Measurements from ENCODE around the gene CDHR3. TPM values are rescaled to one million over a fixed set of nuclear protein-coding genes. Genes with fewer than 3 reads are reported as not detected.

The CDHR3 gene
- total and polyA plus RNA-seq, 4 donors = 1.0 to 10.5 (median 1.8) TPM

- H3K9me3 ChIP-seq (ENCODE audit: control insufficient read depth in 4 of 4, low read length in 3 of 4) = no peaks in the 10 kb centered on the region
- no peak overlapping the region for H3K27ac ChIP-seq (ENCODE audit: low read depth in 1 of 2, low read length in 2 of 2)
- peak; percentile 63 for DNase-seq (ENCODE audit: low spot score)
- no peaks in the 10 kb centered on the region for H3K36me3 ChIP-seq (ENCODE audit: control insufficient read depth in 4 of 4, insufficient read depth in 3 of 4, low read depth in 1 of 4, low read length in 3 of 4)
- no peak overlapping the region for H3K9ac ChIP-seq (ENCODE audit: low read depth in 1 of 2, low read length in 2 of 2)
- no peak overlapping the region for H3K4me3 ChIP-seq (ENCODE audit: low read depth in 1 of 3, low read length in 3 of 3)
- peaks cover 0 to 2% (median 0%) of the 10 kb centered on the region in 4 donors for H3K4me1 ChIP-seq (ENCODE audit: control insufficient read depth in 4 of 4, insufficient read depth in 4 of 4, low read length in 3 of 4)
- 39% methylated on average over 9 of the region's 9 CpGs for WGBS
- TF ChIP-seq CTCF (IDR thresholded peaks at IDR 0.05; ENCODE audit: low read depth, low read length, missing input control) (peak; percentile 93), HNF4A (conservative IDR thresholded peaks at IDR 0.05) (peak in 1 of 2 donors; percentile 10), FOXA1 (IDR thresholded peaks at IDR 0.05) (no peak), RAD21 (IDR thresholded peaks at IDR 0.05) (peak; percentile 99 to 100)
- H3K27me3 ChIP-seq (ENCODE audit: control insufficient read depth in 4 of 4, insufficient read depth in 4 of 4, low read length in 3 of 4) = no peaks in the 10 kb centered on the region
Measured at GRCh38 chr7:106056513-106057203, 93.6 kb downstream of the CDHR3 start.

GRCh38 chr7:106057204-106057961 lies 94.3 kb downstream of the CDHR3 start:
- Histone ChIP-seq H3K27ac (ENCODE audit: low read depth in 1 of 2, low read length in 2 of 2) (no peak overlapping the region), H3K9ac (ENCODE audit: low read depth in 1 of 2, low read length in 2 of 2) (no peak overlapping the region), H3K36me3 (ENCODE audit: control insufficient read depth in 4 of 4, insufficient read depth in 3 of 4, low read depth in 1 of 4, low read length in 3 of 4) (no peaks in the 10 kb centered on the region), H3K4me1 (ENCODE audit: control insufficient read depth in 4 of 4, insufficient read depth in 4 of 4, low read length in 3 of 4) (peaks cover 0 to 2% (median 0%) of the 10 kb centered on the region in 4 donors), H3K4me3 (ENCODE audit: low read depth in 1 of 3, low read length in 3 of 3) (no peak overlapping the region), H3K9me3 (ENCODE audit: control insufficient read depth in 4 of 4, low read length in 3 of 4) (no peaks in the 10 kb centered on the region), H3K27me3 (ENCODE audit: control insufficient read depth in 4 of 4, insufficient read depth in 4 of 4, low read length in 3 of 4) (no peaks in the 10 kb centered on the region)
- no peak for DNase-seq (ENCODE audit: low spot score)
- peak in 1 of 2 donors; percentile 27 for TF ChIP-seq RAD21 (IDR thresholded peaks at IDR 0.05)
- no peak for TF ChIP-seq REST (IDR thresholded peaks at IDR 0.05)
- TF ChIP-seq MAX (IDR thresholded peaks at IDR 0.05) = no peak
- no peak for TF ChIP-seq SP1 (IDR thresholded peaks at IDR 0.05)
- TF ChIP-seq ZBTB33 (IDR thresholded peaks at IDR 0.05) = no peak
- peak; percentile 47 for TF ChIP-seq YY1 (IDR thresholded peaks at IDR 0.05)
- TF ChIP-seq HNF4G (IDR thresholded peaks at IDR 0.05) = no peak
- no peak for TF ChIP-seq RXRA (IDR thresholded peaks at IDR 0.05)
- WGBS = 69% methylated on average over 10 of the region's 10 CpGs

All from liver (tissue), 9 donors.